ENCODE measurements around the gene SLC27A1.

Gene SLC27A1

DNA sequence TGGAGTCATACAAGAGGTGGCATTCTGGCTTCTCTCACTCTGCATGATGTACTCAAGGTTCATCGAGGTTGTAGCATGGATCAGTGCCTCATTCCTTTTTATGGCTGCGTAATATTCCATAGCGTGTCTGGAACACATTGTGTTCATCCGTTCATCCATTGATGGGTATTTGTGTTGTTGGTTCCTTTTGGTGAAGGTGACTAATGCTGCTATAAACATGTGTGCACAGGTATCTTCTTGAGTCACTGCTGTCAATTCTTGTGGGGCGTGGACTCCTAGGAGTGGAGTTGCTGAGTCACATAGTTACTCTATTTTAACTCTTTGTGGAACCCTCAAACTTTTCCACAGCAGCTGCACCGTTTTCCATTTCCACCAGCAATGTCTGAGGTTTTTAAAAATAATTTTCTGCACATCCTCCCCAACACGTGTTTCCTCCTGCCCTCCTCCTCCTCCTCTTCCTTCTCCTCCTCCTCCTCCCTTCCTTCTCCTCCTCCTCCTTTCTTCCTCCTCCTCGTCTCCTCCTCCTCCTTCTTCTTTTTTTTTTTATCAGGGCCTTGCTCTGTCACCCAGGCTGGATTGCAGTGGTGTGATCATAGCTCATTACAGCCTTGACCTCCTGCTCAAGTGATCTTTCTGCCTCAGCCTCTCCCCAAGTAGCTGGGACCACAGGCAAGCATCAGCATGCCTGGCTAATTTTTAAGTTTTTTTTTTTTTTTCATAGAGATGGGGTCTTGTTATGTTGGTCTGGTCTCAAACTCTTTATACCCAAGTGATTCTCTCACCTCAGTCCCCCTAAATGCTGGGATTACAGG, 19.9 kb upstream of the SLC27A1 start (continued):
- TF ChIP-seq ZNF544 (tag by site-specific recombination; IDR thresholded peaks at IDR 0.05), result no peak
- no peak for TF ChIP-seq ZNF423 (tag by site-specific recombination; IDR thresholded peaks at IDR 0.05)
- no peak for TF ChIP-seq ZNF670 (tag by site-specific recombination; IDR thresholded peaks at IDR 0.05; ENCODE audit: low read depth)
- TF ChIP-seq ZFP37 (tag by site-specific recombination; IDR thresholded peaks at IDR 0.05), result no peak
- no peak for TF ChIP-seq REPIN1 (tag by site-specific recombination; IDR thresholded peaks at IDR 0.05; ENCODE audit: low read depth)
- TF ChIP-seq, protein P1, sequence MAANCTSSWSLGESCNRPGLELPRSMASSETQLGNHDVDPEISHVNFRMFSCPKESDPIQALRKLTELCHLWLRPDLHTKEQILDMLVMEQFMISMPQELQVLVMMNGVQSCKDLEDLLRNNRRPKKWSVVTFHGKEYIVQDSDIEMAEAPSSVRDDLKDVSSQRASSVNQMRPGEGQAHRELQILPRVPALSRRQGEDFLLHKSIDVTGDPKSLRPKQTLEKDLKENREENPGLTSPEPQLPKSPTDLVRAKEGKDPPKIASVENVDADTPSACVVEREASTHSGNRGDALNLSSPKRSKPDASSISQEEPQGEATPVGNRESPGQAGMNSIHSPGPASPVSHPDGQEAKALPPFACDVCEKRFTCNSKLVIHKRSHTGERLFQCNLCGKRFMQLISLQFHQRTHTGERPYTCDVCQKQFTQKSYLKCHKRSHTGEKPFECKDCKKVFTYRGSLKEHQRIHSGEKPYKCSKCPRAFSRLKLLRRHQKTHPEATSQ (tag by site-specific recombination; IDR thresholded peaks at IDR 0.05), result no peak
- TF ChIP-seq MEIS1 (CRISPR knock-in tag; IDR thresholded peaks at IDR 0.05; ENCODE audit: borderline replicate concordance), result no peak
- TF ChIP-seq ZNF843 (tag by site-specific recombination; IDR thresholded peaks at IDR 0.05), result no peak
- TF ChIP-seq, protein P2, sequence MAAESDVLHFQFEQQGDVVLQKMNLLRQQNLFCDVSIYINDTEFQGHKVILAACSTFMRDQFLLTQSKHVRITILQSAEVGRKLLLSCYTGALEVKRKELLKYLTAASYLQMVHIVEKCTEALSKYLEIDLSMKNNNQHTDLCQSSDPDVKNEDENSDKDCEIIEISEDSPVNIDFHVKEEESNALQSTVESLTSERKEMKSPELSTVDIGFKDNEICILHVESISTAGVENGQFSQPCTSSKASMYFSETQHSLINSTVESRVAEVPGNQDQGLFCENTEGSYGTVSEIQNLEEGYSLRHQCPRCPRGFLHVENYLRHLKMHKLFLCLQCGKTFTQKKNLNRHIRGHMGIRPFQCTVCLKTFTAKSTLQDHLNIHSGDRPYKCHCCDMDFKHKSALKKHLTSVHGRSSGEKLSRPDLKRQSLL (tag by site-specific recombination; IDR thresholded peaks at IDR 0.05), result no peak
- TF ChIP-seq, protein P3, sequence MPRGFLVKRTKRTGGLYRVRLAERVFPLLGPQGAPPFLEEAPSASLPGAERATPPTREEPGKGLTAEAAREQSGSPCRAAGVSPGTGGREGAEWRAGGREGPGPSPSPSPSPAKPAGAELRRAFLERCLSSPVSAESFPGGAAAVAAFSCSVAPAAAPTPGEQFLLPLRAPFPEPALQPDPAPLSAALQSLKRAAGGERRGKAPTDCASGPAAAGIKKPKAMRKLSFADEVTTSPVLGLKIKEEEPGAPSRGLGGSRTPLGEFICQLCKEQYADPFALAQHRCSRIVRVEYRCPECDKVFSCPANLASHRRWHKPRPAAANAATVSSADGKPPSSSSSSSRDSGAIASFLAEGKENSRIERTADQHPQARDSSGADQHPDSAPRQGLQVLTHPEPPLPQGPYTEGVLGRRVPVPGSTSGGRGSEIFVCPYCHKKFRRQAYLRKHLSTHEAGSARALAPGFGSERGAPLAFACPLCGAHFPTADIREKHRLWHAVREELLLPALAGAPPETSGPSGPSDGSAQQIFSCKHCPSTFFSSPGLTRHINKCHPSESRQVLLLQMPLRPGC (tag by site-specific recombination; IDR thresholded peaks at IDR 0.05), result no peak
- TF ChIP-seq, protein P4, sequence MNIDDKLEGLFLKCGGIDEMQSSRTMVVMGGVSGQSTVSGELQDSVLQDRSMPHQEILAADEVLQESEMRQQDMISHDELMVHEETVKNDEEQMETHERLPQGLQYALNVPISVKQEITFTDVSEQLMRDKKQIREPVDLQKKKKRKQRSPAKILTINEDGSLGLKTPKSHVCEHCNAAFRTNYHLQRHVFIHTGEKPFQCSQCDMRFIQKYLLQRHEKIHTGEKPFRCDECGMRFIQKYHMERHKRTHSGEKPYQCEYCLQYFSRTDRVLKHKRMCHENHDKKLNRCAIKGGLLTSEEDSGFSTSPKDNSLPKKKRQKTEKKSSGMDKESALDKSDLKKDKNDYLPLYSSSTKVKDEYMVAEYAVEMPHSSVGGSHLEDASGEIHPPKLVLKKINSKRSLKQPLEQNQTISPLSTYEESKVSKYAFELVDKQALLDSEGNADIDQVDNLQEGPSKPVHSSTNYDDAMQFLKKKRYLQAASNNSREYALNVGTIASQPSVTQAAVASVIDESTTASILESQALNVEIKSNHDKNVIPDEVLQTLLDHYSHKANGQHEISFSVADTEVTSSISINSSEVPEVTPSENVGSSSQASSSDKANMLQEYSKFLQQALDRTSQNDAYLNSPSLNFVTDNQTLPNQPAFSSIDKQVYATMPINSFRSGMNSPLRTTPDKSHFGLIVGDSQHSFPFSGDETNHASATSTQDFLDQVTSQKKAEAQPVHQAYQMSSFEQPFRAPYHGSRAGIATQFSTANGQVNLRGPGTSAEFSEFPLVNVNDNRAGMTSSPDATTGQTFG (tag by site-specific recombination; IDR thresholded peaks at IDR 0.05; ENCODE audit: borderline replicate concordance), result peak; percentile 47; the same call in 1 of the 2 replicates
- TF ChIP-seq ZNF274 (IDR thresholded peaks at IDR 0.05; ENCODE audit: low read length), result no peak
- TF ChIP-seq ZNF274 (tag by site-specific recombination; IDR thresholded peaks at IDR 0.05; ENCODE audit: borderline replicate concordance), result no peak
- no peak for TF ChIP-seq ZNF302 (tag by site-specific recombination; IDR thresholded peaks at IDR 0.05; ENCODE audit: low read depth)
- no peak for TF ChIP-seq ZNF157 (tag by site-specific recombination; IDR thresholded peaks at IDR 0.05)
- no peak for TF ChIP-seq ZNF324 (tag by site-specific recombination; IDR thresholded peaks at IDR 0.05)
- TF ChIP-seq GFI1B (tag by site-specific recombination; IDR thresholded peaks at IDR 0.05), result no peak
- TF ChIP-seq ZNF561 (tag by site-specific recombination; IDR thresholded peaks at IDR 0.05; ENCODE audit: borderline replicate concordance), result no peak
- no peak for TF ChIP-seq ZNF175 (tag by site-specific recombination; IDR thresholded peaks at IDR 0.05)
- no peak for TF ChIP-seq ZNF335 (tag by site-specific recombination; conservative IDR thresholded peaks at IDR 0.05)
- 0 out of 2 replicates have a peak, but pooled peaks have one; percentile 51 for TF ChIP-seq RBAK (tag by site-specific recombination; IDR thresholded peaks at IDR 0.05)
- TF ChIP-seq ZBTB1 (tag by site-specific recombination; IDR thresholded peaks at IDR 0.05), result no peak
- no peak for TF ChIP-seq ZNF701 (tag by site-specific recombination; IDR thresholded peaks at IDR 0.05)
- TF ChIP-seq ZNF654 (tag by site-specific recombination; IDR thresholded peaks at IDR 0.05; ENCODE audit: low read depth), result no peak
- TF ChIP-seq OSR2 (tag by site-specific recombination; IDR thresholded peaks at IDR 0.05), result no peak
- no peak for TF ChIP-seq ZSCAN16 (tag by site-specific recombination; IDR thresholded peaks at IDR 0.05)
- TF ChIP-seq, protein P5, sequence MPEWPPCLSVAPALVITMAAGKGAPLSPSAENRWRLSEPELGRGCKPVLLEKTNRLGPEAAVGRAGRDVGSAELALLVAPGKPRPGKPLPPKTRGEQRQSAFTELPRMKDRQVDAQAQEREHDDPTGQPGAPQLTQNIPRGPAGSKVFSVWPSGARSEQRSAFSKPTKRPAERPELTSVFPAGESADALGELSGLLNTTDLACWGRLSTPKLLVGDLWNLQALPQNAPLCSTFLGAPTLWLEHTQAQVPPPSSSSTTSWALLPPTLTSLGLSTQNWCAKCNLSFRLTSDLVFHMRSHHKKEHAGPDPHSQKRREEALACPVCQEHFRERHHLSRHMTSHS (tag by site-specific recombination; IDR thresholded peaks at IDR 0.05), result no peak
- TF ChIP-seq ZFP3 (tag by site-specific recombination; IDR thresholded peaks at IDR 0.05; ENCODE audit: low read depth), result no peak
- no peak for TF ChIP-seq ZNF514 (tag by site-specific recombination; IDR thresholded peaks at IDR 0.05)
- TF ChIP-seq ZFP69B (tag by site-specific recombination; IDR thresholded peaks at IDR 0.05), result no peak
- TF ChIP-seq ZNF184 (tag by site-specific recombination; IDR thresholded peaks at IDR 0.05), result no peak
- TF ChIP-seq ZNF629 (tag by site-specific recombination; IDR thresholded peaks at IDR 0.05), result 0 out of 2 replicates have a peak, but pooled peaks have one; percentile 9
- no peak for TF ChIP-seq ZNF791 (tag by site-specific recombination; IDR thresholded peaks at IDR 0.05)
